ENCODE results near the gene RAG1.

The RAG1 gene

DNA sequence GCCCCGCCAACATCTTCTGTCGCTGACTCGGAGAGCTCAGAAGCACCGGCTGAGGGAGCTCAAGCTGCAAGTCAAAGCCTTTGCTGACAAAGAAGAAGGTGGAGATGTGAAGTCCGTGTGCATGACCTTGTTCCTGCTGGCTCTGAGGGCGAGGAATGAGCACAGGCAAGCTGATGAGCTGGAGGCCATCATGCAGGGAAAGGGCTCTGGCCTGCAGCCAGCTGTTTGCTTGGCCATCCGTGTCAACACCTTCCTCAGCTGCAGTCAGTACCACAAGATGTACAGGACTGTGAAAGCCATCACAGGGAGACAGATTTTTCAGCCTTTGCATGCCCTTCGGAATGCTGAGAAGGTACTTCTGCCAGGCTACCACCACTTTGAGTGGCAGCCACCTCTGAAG, 6.7 kb downstream of the RAG1 start:
- no peak for TF ChIP-seq EZH2 (optimal IDR thresholded peaks at IDR 0.05; ENCODE audit: low read depth, low read length)
- TF ChIP-seq, protein P1, sequence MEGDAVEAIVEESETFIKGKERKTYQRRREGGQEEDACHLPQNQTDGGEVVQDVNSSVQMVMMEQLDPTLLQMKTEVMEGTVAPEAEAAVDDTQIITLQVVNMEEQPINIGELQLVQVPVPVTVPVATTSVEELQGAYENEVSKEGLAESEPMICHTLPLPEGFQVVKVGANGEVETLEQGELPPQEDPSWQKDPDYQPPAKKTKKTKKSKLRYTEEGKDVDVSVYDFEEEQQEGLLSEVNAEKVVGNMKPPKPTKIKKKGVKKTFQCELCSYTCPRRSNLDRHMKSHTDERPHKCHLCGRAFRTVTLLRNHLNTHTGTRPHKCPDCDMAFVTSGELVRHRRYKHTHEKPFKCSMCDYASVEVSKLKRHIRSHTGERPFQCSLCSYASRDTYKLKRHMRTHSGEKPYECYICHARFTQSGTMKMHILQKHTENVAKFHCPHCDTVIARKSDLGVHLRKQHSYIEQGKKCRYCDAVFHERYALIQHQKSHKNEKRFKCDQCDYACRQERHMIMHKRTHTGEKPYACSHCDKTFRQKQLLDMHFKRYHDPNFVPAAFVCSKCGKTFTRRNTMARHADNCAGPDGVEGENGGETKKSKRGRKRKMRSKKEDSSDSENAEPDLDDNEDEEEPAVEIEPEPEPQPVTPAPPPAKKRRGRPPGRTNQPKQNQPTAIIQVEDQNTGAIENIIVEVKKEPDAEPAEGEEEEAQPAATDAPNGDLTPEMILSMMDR (IDR thresholded peaks at IDR 0.05; ENCODE audit: low read length) = no peak
- no peak for TF ChIP-seq EZH2phosphoT487 (IDR thresholded peaks at IDR 0.05; ENCODE audit: low read length)
- no peak overlapping the region for H3K27ac ChIP-seq (ENCODE audit: low read length)
- no peak overlapping the region for H2AFZ ChIP-seq (ENCODE audit: low read length)
- no peaks in the 10 kb centered on the region for H3F3A ChIP-seq (ENCODE audit: insufficient read depth, low read length)
- no peak overlapping the region for H3K4me2 ChIP-seq (ENCODE audit: low read depth, low read length)
- H3K27me3 ChIP-seq (replicated peaks; ENCODE audit: insufficient read depth, low read length) = no peaks in the 10 kb centered on the region
- no peak overlapping the region for H3K4me3 ChIP-seq (ENCODE audit: low read length)
- no peak overlapping the region for H3K9ac ChIP-seq (ENCODE audit: low read length)
- no peaks in the 10 kb centered on the region for H4K20me1 ChIP-seq (ENCODE audit: insufficient read depth, low read length)
- no peaks in the 10 kb centered on the region for H3K9me3 ChIP-seq (replicated peaks; ENCODE audit: insufficient read depth, low read length)
- DNase-seq = no peak
- H3K4me1 ChIP-seq (ENCODE audit: low read length) = no peaks in the 10 kb centered on the region
- H3K9me2 ChIP-seq (replicated peaks; ENCODE audit: insufficient read depth, low read length) = no peaks in the 10 kb centered on the region
- no peaks in the 10 kb centered on the region for H3K79me2 ChIP-seq (ENCODE audit: low read length)
- no peaks in the 10 kb centered on the region for H3K36me3 ChIP-seq (replicated peaks; ENCODE audit: insufficient read depth, low read length)

DNA sequence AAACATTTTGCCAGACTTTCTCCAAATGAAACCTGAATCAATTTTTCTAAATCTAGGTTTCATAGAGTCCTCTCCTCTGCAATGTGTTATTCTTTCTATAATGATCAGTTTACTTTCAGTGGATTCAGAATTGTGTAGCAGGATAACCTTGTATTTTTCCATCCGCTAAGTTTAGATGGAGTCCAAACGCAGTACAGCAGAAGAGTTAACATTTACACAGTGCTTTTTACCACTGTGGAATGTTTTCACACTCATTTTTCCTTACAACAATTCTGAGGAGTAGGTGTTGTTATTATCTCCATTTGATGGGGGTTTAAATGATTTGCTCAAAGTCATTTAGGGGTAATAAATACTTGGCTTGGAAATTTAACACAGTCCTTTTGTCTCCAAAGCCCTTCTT, 9.6 kb downstream of the RAG1 start:
- Histone ChIP-seq H3K27ac (ENCODE audit: low read length) (no peak overlapping the region), H2AFZ (ENCODE audit: low read length) (no peak overlapping the region), H3K9me2 (replicated peaks; ENCODE audit: insufficient read depth, low read length) (no peaks in the 10 kb centered on the region), H3K36me3 (replicated peaks; ENCODE audit: insufficient read depth, low read length) (no peaks in the 10 kb centered on the region), H4K20me1 (ENCODE audit: insufficient read depth, low read length) (no peaks in the 10 kb centered on the region), H3K9me3 (replicated peaks; ENCODE audit: insufficient read depth, low read length) (no peaks in the 10 kb centered on the region), H3K4me1 (ENCODE audit: low read length) (no peaks in the 10 kb centered on the region), H3K79me2 (ENCODE audit: low read length) (no peaks in the 10 kb centered on the region), H3K9ac (ENCODE audit: low read length) (no peak overlapping the region), H3K27me3 (replicated peaks; ENCODE audit: insufficient read depth, low read length) (no peaks in the 10 kb centered on the region), H3K4me3 (ENCODE audit: low read length) (no peak overlapping the region), H3K4me2 (ENCODE audit: low read depth, low read length) (no peak overlapping the region), H3F3A (ENCODE audit: insufficient read depth, low read length) (no peaks in the 10 kb centered on the region)
- DNase-seq = no peak
- TF ChIP-seq, protein P1 (IDR thresholded peaks at IDR 0.05; ENCODE audit: low read length) = no peak
- TF ChIP-seq EZH2 (optimal IDR thresholded peaks at IDR 0.05; ENCODE audit: low read depth, low read length) (no peak), EZH2phosphoT487 (IDR thresholded peaks at IDR 0.05; ENCODE audit: low read length) (no peak)

DNA sequence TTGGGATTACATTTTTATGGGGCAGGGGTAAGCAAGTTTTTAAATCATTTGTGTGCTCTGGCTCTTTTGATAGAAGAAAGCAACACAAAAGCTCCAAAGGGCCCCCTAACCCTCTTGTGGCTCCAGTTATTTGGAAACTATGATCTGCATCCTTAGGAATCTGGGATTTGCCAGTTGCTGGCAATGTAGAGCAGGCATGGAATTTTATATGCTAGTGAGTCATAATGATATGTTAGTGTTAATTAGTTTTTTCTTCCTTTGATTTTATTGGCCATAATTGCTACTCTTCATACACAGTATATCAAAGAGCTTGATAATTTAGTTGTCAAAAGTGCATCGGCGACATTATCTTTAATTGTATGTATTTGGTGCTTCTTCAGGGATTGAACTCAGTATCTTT, 10.1 kb downstream of the RAG1 start:
- Histone ChIP-seq H3K27ac (ENCODE audit: low read length) (no peak overlapping the region), H3K4me2 (ENCODE audit: low read depth, low read length) (no peak overlapping the region)
- DNase-seq = no peak

More for the DNA sequence above, 10.1 kb downstream of the RAG1 start:
- Histone ChIP-seq H4K20me1 (ENCODE audit: insufficient read depth, low read length) (no peaks in the 10 kb centered on the region), H3K9me2 (replicated peaks; ENCODE audit: insufficient read depth, low read length) (no peaks in the 10 kb centered on the region), H2AFZ (ENCODE audit: low read length) (no peak overlapping the region), H3K9ac (ENCODE audit: low read length) (no peak overlapping the region), H3K4me1 (ENCODE audit: low read length) (no peaks in the 10 kb centered on the region), H3K79me2 (ENCODE audit: low read length) (no peaks in the 10 kb centered on the region), H3K9me3 (replicated peaks; ENCODE audit: insufficient read depth, low read length) (no peaks in the 10 kb centered on the region), H3K27me3 (replicated peaks; ENCODE audit: insufficient read depth, low read length) (no peaks in the 10 kb centered on the region), H3K4me3 (ENCODE audit: low read length) (no peak overlapping the region), H3K36me3 (replicated peaks; ENCODE audit: insufficient read depth, low read length) (no peaks in the 10 kb centered on the region), H3F3A (ENCODE audit: insufficient read depth, low read length) (no peaks in the 10 kb centered on the region)
- no peak for TF ChIP-seq EZH2phosphoT487 (IDR thresholded peaks at IDR 0.05; ENCODE audit: low read length)
- TF ChIP-seq EZH2 (optimal IDR thresholded peaks at IDR 0.05; ENCODE audit: low read depth, low read length) = no peak
- TF ChIP-seq, protein P1 (IDR thresholded peaks at IDR 0.05; ENCODE audit: low read length) = no peak
